Neural cell (in vitro differentiated cells): ENCODE measurements around the gene AKR1A1. TPM values are rescaled to one million over a fixed set of nuclear protein-coding genes. Genes with fewer than 3 reads are reported as not detected.

Experiments
- H2AFZ ChIP-seq: fragments of 200-600, 300-800 bp; sonication (generic), shearing (Covaris generic); 2 replicates; pipeline ENCODE4 v1.6.0; 2014; ENCODE audit warnings: low read depth, mild to moderate bottlenecking, antibody characterized with exemption, low read length, moderate library complexity
- H3F3A ChIP-seq: fragments of 200-600 bp; shearing (Covaris generic); 2 replicates; pipeline ENCODE4 v1.6.1; 2016; ENCODE audit warnings: mild to moderate bottlenecking, moderate library complexity, mixed read lengths, antibody characterized with exemption, low read length; ENCODE audit not compliant: insufficient read depth, poor library complexity, severe bottlenecking
- H3K27ac ChIP-seq: fragments of 200-600, 300-800 bp; sonication (generic), shearing (Covaris generic); 2 replicates; pipeline ENCODE4 v1.5.1; 2014; ENCODE audit warnings: mild to moderate bottlenecking, low read length, moderate library complexity
- H3K27me3 ChIP-seq: fragments of 300-800, 200-600 bp; sonication (generic), shearing (Covaris generic); 2 replicates; pipeline ENCODE4 v1.6.0; 2014; ENCODE audit warnings: mild to moderate bottlenecking, low read depth, low read length, moderate library complexity; ENCODE audit not compliant: insufficient read depth
- H3K36me3 ChIP-seq: fragments of 300-800, 200-600 bp; sonication (generic), shearing (Covaris generic); 2 replicates; pipeline ENCODE4 v1.5.1; 2014; ENCODE audit warnings: mild to moderate bottlenecking, antibody characterized with exemption, low read length, moderate library complexity; ENCODE audit not compliant: insufficient read depth
- H3K4me2 ChIP-seq: fragments of 300-800, 200-600 bp; sonication (generic), shearing (Covaris generic); 2 replicates; pipeline ENCODE4 v1.6.0; 2014; ENCODE audit warnings: mild to moderate bottlenecking, low read length
- H3K4me3 ChIP-seq: fragments of 300-800, 200-600 bp; sonication (generic), shearing (Covaris generic); 2 replicates; pipeline ENCODE4 v1.5.1; 2014; ENCODE audit warnings: mild to moderate bottlenecking, low read length, moderate library complexity
- H3K79me2 ChIP-seq: fragments of 200-600 bp; shearing (Covaris generic); replicated peaks from 2 replicates; pipeline ENCODE4 v1.6.0; 2014; ENCODE audit warnings: mild to moderate bottlenecking, low read length, moderate library complexity; ENCODE audit not compliant: insufficient read depth
- H3K9ac ChIP-seq: fragments of 300-800, 200-600 bp; sonication (generic), shearing (Covaris generic); 2 replicates; pipeline ENCODE4 v1.6.1; 2016; ENCODE audit warnings: mild to moderate bottlenecking, low read length, mixed read lengths
- H3K9me2 ChIP-seq: fragments of 200-600 bp; shearing (Covaris generic); 2 replicates; pipeline ENCODE4 v1.6.1; 2016; ENCODE audit warnings: mild to moderate bottlenecking, low read length, mixed read lengths; ENCODE audit not compliant: insufficient read depth
- H3K9me3 ChIP-seq: fragments of 200-600, 300-800 bp; sonication (generic), shearing (Covaris generic); 2 replicates; pipeline ENCODE4 v1.6.1; 2016; ENCODE audit warnings: mild to moderate bottlenecking, mixed run types, low read length, moderate library complexity, mixed read lengths
- H4K20me1 ChIP-seq: fragments of 200-600 bp; shearing (Covaris generic); 2 replicates; pipeline ENCODE4 v1.6.1; 2016; ENCODE audit warnings: mild to moderate bottlenecking, mixed run types; ENCODE audit not compliant: insufficient read depth
- CTCF ChIP-seq: fragments of 450-650 bp; IDR thresholded peaks from 2 replicates; pipeline ENCODE4 v1.5.1; 2014; ENCODE audit warnings: antibody characterized with exemption, mild to moderate bottlenecking, moderate library complexity; ENCODE audit not compliant: poor library complexity, severe bottlenecking
- EP300 ChIP-seq: fragments of 450-650 bp; conservative IDR thresholded peaks from 2 replicates; pipeline ENCODE4 v1.6.1; 2014; ENCODE audit warnings: antibody characterized with exemption, mild to moderate bottlenecking, moderate library complexity; ENCODE audit not compliant: poor library complexity, severe bottlenecking
- EZH2 ChIP-seq: fragments of 200-600, 300-800 bp; shearing (Covaris generic), sonication (generic); IDR thresholded peaks from 2 replicates; pipeline ENCODE4 v1.6.1; 2014; ENCODE audit warnings: antibody characterized with exemption, low read length, borderline replicate concordance, mild to moderate bottlenecking; ENCODE audit not compliant: insufficient read depth, poor library complexity, severe bottlenecking
- MXI1 ChIP-seq: fragments of 450-650 bp; conservative IDR thresholded peaks from 2 replicates; pipeline ENCODE4 v1.6.1; 2014; ENCODE audit warnings: antibody characterized with exemption, mild to moderate bottlenecking; ENCODE audit not compliant: poor library complexity, severe bottlenecking
- POLR2AphosphoS5 ChIP-seq: IDR thresholded peaks from 2 replicates; pipeline ENCODE4 v1.6.1; 2012
- RAD21 ChIP-seq: fragments of 450-650 bp; conservative IDR thresholded peaks from 2 replicates; pipeline ENCODE4 v1.6.1; 2014; ENCODE audit warnings: antibody characterized with exemption, mild to moderate bottlenecking, moderate library complexity
- SMC3 ChIP-seq: fragments of 450-650 bp; conservative IDR thresholded peaks from 2 replicates; pipeline ENCODE4 v1.6.1; 2014; ENCODE audit warnings: antibody characterized with exemption, mild to moderate bottlenecking, moderate library complexity; ENCODE audit not compliant: poor library complexity
- TAF1 ChIP-seq: IDR thresholded peaks from 2 replicates; pipeline ENCODE4 v1.6.1; 2012; ENCODE audit warnings: low read depth
- polyA plus RNA-seq: library from polyadenylated mRNA; depleted of rRNA; stranded (reverse); fragments of >200 nt; gene quantifications from 2 replicates; pipeline ENCODE4 v1.2.3, GENCODE V29; 2014
- TF ChIP-seq, protein P1 (sequence below): IDR thresholded peaks from 2 replicates; pipeline ENCODE4 v1.6.1; 2012; ENCODE audit warnings: borderline replicate concordance

Gene AKR1A1
- polyA plus RNA-seq, 1 donor from 2014 or later = 170 TPM

- Histone ChIP-seq H3K9me2 (no peaks in the 10 kb centered on the region), H3K36me3 (no peaks in the 10 kb centered on the region), H3K4me2 (no peak overlapping the region), H3K4me3 (no peak overlapping the region), H3K9me3 (no peaks in the 10 kb centered on the region), H3K79me2 (no peaks in the 10 kb centered on the region), H4K20me1 (no peaks in the 10 kb centered on the region), H2AFZ (no peak overlapping the region), H3K9ac (no peak overlapping the region), H3K27me3 (no peaks in the 10 kb centered on the region), H3F3A (no peaks in the 10 kb centered on the region), H3K27ac (no peak overlapping the region)
- TF ChIP-seq EZH2 (no peak), MXI1 (no peak)
These were observed 46.9 kb upstream of the AKR1A1 start for GRCh38 chr1:45503462-45504360.

- no peaks in the 10 kb centered on the region for H3K36me3 ChIP-seq
- H3K4me2 ChIP-seq = no peak overlapping the region
- TF ChIP-seq CTCF (no peak), RAD21 (no peak), EZH2 (no peak), POLR2AphosphoS5 (no peak), TAF1 (no peak), EP300 (no peak)
- no peak overlapping the region for H3K9ac ChIP-seq
- no peaks in the 10 kb centered on the region for H3F3A ChIP-seq
- no peaks in the 10 kb centered on the region for H3K9me3 ChIP-seq
- no peaks in the 10 kb centered on the region for H3K9me2 ChIP-seq
- no peak overlapping the region for H3K27ac ChIP-seq
- no peak overlapping the region for H2AFZ ChIP-seq
- no peaks in the 10 kb centered on the region for H3K79me2 ChIP-seq
- H3K27me3 ChIP-seq = no peaks in the 10 kb centered on the region
- no peak overlapping the region for H3K4me3 ChIP-seq
- H4K20me1 ChIP-seq = no peaks in the 10 kb centered on the region
These were observed 43.4 kb upstream of the AKR1A1 start for GRCh38 chr1:45507195-45507594.

DNA sequence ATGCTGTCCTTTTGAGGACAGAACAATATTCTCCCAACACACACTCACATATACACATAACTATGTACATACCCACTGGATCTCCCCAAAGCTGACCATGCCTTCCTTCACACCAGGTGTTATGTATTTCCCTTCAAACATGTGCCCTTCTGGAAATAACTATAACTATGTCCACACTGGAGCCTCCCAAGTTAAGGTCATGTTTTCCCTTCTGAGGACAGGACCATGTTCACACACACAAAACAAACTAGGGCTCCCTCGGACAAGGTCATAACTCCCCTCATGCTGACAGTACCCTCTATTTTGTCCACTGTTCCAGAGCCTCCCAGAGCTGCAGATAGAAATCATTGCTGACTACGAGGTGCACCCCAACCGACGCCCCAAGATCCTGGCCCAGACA lies 42.7 kb upstream of the AKR1A1 start:
- no peaks in the 10 kb centered on the region for H4K20me1 ChIP-seq
- H3K9ac ChIP-seq = no peak overlapping the region
- TF ChIP-seq TAF1 (no peak), RAD21 (no peak), SMC3 (no peak), CTCF (no peak), EP300 (no peak), POLR2AphosphoS5 (no peak), MXI1 (no peak), EZH2 (no peak)
- TF ChIP-seq, protein P1, sequence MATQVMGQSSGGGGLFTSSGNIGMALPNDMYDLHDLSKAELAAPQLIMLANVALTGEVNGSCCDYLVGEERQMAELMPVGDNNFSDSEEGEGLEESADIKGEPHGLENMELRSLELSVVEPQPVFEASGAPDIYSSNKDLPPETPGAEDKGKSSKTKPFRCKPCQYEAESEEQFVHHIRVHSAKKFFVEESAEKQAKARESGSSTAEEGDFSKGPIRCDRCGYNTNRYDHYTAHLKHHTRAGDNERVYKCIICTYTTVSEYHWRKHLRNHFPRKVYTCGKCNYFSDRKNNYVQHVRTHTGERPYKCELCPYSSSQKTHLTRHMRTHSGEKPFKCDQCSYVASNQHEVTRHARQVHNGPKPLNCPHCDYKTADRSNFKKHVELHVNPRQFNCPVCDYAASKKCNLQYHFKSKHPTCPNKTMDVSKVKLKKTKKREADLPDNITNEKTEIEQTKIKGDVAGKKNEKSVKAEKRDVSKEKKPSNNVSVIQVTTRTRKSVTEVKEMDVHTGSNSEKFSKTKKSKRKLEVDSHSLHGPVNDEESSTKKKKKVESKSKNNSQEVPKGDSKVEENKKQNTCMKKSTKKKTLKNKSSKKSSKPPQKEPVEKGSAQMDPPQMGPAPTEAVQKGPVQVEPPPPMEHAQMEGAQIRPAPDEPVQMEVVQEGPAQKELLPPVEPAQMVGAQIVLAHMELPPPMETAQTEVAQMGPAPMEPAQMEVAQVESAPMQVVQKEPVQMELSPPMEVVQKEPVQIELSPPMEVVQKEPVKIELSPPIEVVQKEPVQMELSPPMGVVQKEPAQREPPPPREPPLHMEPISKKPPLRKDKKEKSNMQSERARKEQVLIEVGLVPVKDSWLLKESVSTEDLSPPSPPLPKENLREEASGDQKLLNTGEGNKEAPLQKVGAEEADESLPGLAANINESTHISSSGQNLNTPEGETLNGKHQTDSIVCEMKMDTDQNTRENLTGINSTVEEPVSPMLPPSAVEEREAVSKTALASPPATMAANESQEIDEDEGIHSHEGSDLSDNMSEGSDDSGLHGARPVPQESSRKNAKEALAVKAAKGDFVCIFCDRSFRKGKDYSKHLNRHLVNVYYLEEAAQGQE = no peak
- H3K27me3 ChIP-seq = no peaks in the 10 kb centered on the region
- no peak overlapping the region for H2AFZ ChIP-seq
- no peaks in the 10 kb centered on the region for H3K9me2 ChIP-seq
- H3K36me3 ChIP-seq = no peaks in the 10 kb centered on the region
- no peaks in the 10 kb centered on the region for H3K79me2 ChIP-seq
- H3K27ac ChIP-seq = no peak overlapping the region
- H3F3A ChIP-seq = no peaks in the 10 kb centered on the region
- H3K9me3 ChIP-seq = no peaks in the 10 kb centered on the region
- H3K4me2 ChIP-seq = no peak overlapping the region
- H3K4me3 ChIP-seq = no peak overlapping the region
